GM19324 (cell line): ENCODE results near the gene PCDHGB4.
"Not testable (repeated sequence)": the region's sequence is repeated elsewhere in the genome, so short reads cannot be mapped to it uniquely, and the experiment has no call there.

Experiments used
- ATAC-seq: cut with Tn5 transposase; IDR thresholded peaks from one replicate; pipeline ENCODE4 v1.9.1; 2021; ENCODE audit warnings: mild to moderate bottlenecking, moderate library complexity; ENCODE audit not compliant: unreplicated experiment, low FRiP score

Gene PCDHGB4

GRCh38 chr5:141422742-141423291 lies 35.3 kb downstream of the PCDHGB4 start:
- no peak for ATAC-seq

- ATAC-seq = no peak
These were observed 40.4 kb downstream of the PCDHGB4 start for GRCh38 chr5:141427783-141428426.

GRCh38 chr5:141430332-141431113 lies 43.0 kb downstream of the PCDHGB4 start, which contains the start of gene PCDHGA12:
PCDHGA12 (plus strand) TSS chr5:141430507; CDS start chr5:141430760, 253 bp downstream.
- no peak for ATAC-seq

GRCh38 chr5:141431286-141431685 lies 43.8 kb downstream of the PCDHGB4 start:
- no peak for ATAC-seq

- not testable (repeated sequence) for ATAC-seq
These were observed 44.8 kb downstream of the PCDHGB4 start for GRCh38 chr5:141432308-141432707.

GRCh38 chr5:141432726-141433125 lies 45.2 kb downstream of the PCDHGB4 start:
- not testable (repeated sequence) for ATAC-seq

- no peak for ATAC-seq
These were observed 46.5 kb downstream of the PCDHGB4 start for GRCh38 chr5:141434006-141434405.

- no peak for ATAC-seq
These were observed 49.7 kb downstream of the PCDHGB4 start for GRCh38 chr5:141437221-141437620.

- no peak for ATAC-seq
These were observed 52.1 kb downstream of the PCDHGB4 start for GRCh38 chr5:141439411-141440141.
